ENCODE measurements around the gene DLG1.
"Not testable (repeated sequence)": the region's sequence is repeated elsewhere in the genome, so short reads cannot be mapped to it uniquely, and the experiment has no call there.

The DLG1 gene

DNA sequence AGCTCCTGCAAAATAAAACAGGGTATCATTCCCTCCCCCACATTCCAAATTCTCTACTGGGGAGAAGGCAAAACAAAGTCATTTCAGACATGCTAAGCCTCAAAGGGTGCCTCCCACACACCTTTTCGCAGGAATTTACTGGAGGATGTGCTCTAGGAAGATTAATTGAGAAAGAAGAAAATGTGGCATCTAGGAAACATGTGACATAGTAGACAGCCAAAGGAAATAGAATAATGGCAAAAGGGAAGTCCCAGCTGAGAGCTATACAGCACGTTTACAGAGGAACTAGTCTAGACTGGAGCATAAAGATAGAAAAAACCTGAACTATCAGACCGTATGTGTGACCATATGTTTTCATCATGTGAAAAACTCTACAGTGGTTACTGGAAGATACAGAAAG, 210.0 kb downstream of the DLG1 start:
- peak; percentile 45 to 77 (median 64) for DNase-seq

DNA sequence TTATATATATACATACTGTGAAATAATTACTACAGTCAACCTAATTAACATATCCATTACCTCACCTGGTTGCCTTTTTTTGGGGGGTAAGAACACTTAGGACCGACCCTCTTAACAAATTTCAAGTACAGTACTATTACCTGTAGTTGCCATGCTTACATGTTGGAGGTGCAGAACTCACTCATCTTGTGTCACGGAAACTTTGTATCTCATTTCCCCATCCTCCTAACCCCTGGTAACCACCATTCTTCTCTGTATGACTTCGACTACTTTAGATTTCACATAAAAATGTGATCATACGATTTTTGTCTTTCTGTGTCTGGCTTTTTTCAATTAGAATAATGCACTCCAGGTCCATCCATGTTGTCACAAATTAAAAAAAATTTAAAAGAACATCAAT, 213.3 kb downstream of the DLG1 start:
- DNase-seq, result no peak

DNA sequence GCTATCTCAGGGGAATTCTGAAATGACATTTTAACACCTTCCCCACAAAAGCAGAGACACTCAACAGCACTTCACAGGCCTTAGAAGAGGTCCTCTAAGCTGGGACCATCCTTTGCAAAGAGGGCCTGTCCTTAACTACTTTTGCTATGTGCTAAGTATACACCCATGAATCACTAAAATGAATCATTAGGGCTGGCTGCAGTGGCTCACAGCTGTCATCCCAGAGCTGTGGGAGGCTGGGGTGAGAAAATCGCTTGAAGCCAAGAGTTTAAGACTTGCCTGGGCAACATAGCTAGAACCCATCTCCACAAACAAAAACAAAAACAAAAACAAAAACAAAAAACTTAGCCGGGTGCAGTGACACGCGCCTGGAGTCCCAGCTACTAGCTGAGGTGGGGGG, 214.9 kb downstream of the DLG1 start:
- DNase-seq, result peak; percentile 57 to 79 (median 67)

DNA sequence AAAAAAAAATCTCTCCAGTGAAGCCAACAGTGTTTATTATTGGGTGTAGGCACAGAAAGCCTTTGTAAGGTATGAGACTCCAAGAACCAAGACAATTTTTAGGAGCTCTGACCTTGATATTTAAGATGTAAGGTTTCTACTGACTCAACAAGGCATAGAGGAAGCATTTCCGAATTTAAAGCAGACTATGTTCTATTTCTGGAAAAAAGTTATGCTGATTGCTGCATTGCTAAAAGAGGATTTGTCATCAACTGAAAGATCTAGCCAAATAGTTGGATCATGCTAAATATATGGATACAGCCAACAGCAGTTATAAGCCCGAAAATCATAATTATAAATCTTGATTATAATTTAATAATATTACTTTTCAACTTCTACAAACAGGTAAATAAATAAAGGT, 215.5 kb downstream of the DLG1 start:
- peak in 3 of 4 experiments; percentile 17 to 57 (median 53) for DNase-seq

DNA sequence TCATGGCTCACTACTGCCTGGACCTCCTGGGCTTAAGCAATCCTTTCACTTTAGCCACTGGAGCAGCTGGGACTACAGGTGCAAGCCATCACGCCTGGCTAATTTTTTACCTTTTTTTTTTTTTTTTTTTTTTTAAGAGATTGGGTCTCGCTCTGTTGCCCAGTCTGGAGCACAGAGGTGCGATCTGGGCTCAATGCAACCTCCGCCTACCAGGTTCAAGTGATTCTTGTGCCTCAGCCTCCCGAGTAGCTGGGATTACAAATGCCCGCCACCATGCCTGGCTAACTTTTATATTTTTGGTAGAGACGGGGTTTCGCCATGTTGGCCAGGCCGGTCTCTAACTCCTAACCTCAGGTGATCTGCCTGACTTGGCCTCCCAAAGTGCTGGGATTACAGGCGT, 218.1 kb downstream of the DLG1 start:
- DNase-seq, result no peak

DNA sequence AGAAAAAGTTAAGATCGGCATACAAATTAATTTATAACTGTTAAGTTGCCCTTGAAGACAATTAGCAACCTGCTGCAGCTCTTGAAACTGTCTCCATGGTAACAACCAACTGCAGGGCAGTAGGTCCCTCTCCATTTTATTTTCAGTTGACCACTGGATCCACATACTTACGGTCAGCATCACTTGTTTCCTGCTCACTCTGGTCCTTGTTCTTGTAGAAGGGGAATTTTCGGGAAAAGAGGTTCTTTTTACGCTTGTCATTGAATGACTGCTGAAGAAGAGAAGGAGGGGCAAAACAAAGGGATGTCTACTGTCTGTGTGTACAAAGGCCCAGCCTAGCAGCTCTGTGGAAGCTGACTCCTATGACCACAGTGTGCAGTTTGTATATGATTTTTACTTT, 222.0 kb downstream of the DLG1 start:
- no peak for DNase-seq

DNA sequence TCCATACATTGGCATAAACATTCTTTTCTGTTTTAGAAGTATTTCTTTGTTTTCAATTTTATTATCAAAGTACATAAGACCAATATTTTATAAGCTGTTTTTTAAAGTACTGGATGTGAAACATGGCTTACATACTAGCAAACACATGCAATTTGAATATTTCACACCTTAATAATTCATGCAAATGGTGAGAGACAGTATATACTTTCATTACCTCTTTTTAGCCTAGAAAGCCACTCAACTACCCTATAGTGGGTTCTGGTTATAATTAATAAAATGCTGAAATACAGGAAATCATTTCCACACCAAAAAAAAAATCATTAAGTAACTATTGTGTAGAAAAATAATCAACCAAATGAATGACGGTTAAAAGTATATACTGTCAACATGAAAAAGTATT, 230.3 kb downstream of the DLG1 start:
- no peak for DNase-seq

DNA sequence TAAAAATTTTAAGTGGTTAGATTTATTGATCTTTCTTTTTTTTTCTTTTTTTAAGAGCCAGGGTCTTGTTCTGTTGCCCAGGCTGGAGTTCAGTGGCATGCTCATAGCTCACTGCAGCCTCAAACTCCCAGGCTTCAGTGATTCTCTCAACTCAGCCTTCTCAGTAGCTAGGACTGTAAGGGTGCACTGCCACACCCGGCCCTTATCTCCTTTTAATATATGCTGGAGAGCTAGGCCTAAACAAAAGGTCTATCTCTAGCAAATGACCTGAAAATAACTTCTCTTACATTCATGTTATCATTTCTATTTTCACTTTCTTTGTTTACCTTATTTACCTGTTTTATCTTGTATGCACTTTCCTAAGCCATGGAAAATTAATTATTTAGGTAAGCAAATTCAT, 233.6 kb downstream of the DLG1 start:
- DNase-seq, result no peak

DNA sequence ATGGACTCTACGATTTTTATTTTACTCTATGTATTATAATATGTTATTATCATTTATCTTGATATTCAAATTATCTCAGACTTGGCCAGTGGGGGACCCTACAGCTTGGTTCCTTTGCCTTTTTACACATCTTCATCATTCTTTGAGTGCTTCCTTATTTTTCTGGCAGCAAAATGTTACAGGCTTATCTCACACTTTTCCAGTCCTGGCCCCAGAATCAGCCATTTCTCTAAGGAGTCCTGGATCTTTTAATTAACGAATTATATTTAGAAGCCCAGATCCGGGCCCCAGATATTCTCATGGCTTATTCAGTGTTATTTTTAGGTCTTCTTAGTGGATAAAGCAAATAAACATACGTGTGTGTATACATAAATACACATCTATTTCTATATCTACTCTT, 236.0 kb downstream of the DLG1 start:
- no peak for DNase-seq

DNA sequence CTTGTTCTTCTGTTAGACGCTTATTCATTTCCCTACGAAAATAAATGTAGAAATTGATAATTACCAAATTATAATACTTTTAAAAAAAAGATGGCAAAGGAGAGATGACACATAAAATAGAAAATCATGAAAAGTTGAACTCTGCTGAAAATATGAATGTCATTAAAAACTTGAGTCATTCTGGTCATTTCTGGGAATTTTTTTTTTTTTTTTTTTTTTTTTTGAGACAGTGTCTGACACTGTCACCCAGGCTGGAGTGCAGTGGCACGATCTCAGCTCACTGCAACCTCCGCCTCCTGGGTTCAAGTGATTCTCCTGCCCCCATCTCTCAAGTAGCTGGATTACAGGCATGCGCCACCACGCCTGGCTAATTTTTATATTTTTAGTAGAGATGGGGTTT, 246.8 kb downstream of the DLG1 start:
- not testable (repeated sequence) for DNase-seq

DNA sequence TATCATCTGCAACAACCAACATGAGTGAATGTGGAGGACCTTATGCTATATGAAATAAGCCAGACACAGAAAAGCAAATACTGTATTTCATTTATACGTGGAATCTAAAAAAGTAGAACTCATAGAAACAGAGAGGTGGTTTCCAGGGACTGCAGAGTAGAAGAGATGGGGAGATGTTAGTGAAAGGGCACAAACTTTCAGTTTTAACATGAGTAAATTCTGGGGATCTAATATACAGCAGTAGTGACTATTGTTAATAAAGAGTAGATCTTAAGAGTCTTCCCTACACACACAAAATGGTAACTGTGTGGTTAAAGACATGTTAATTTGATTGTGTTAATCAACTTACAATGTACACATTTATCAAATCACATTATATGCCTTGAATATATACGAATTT, 247.9 kb downstream of the DLG1 start:
- DNase-seq, result no peak

DNA sequence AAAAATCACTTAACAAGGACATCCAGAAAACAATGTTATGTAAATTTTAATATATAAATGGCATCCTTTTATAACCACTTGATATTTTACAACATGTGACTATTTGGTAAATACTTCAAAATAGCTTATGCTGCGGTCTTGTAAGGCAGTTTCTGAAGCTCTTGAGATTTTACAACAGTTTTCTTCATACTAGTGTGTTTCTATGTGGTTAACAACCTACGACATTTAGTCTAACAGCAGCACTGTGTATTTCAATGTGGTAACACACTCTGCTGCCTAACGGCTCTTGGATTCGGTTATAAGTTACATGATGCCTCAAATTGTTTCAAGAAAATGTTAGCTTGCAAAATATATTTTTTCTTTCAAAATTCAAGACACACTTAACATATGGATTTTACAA, 255.9 kb downstream of the DLG1 start:
- no peak for DNase-seq

DNA sequence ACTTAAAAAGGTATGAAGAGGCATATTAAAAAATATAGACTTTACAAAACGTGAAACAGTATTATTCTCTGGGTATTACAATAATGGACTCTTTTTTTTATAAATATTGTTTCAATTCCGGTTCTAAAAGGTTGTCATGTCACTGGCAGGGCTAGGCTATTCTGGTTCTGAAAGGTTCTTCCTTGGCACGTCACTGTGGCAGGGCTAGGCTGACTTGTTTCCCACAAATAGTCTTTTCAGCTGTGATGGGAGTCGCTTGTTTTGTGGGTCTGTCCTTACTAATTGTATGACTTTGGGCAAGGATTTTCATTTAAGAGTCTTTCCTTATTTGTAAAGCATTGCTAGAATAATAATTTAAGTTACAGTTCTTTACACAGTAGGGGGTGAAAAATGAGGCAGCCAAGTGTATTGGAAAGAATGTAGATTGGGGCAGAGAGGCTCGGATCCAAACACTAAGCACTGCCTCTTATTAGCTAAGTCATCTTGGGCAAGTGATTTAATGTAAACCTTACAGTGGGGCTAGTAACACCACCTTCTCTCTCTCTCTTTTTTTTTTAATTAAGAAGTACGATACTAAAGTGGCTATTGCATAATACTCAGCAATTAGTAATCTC, 256.4 kb downstream of the DLG1 start:
- DNase-seq, result no peak

DNA sequence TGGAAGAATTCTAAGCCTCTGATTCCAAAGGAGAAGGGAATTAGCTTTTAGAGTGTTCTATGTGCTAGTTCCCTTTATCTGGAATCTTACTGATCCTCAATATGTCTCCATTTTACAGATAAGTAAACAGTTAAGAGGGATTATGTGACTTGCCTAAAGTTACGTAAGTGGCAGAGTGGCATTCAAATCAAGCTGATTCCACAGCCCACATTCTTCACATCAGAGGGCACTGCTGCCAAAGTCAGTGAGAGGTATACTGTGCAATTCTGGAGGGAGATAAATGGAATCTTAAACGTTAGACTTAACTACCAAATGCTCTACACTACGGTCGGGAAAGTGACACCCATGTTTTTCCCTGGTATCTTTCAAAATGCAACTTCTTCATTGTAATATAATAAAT, 257.8 kb downstream of the DLG1 start:
- no peak for DNase-seq

DNA sequence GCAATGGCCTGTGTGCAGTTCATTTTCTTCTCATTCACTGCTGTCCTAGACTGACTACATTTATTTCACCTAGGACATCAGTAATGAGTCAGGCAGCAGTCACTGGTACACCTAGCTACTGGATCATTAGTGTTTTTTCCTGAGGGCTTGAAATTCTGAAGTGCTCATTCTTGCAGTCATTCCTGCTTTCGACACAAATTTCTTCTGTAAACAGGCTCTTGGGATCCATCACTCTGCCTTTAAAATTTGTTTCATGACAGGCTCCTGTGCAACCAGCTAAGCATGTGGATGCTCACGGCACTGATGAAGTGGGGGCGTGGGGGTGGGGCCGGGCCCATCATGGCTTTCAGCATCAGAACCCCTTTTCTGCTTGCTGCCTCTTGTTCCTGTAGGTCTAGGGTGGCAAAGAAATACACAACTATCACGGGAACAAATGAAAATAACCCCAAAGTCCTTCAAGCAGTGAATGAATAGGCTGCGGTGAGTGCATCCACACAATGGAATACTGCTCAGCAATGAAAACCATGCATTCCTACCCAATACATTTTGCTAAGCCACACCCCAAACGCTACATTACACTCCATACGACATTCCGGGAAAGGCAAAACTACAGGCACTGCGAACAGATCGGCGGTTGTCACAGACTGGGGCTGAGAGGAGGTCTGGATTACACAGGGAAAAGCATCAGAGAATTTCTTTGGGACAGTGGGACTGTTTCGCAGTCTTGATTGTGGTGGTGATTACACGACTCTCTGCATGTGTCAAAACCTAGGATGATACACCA, 259.5 kb downstream of the DLG1 start:
- DNase-seq, result no peak

DNA sequence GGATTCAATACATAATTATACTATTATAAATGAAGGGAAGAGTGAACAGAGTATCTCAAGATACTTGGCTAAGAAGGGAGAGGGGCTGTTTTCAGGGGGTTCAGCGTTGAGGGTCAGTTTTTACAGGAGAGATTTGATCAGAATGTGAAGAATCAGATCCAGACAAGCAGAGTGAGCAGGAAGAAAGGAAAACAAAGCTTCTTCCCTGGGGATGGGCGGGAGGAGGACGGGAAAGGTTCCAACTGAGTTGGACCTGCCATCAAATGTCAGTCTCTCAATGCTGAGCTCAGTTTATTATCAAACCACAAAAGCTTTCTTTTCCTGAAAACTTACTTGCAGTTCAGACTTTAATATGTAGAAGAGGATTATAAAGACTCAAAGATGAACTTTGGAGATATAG, 262.8 kb downstream of the DLG1 start:
- no peak for DNase-seq

DNA sequence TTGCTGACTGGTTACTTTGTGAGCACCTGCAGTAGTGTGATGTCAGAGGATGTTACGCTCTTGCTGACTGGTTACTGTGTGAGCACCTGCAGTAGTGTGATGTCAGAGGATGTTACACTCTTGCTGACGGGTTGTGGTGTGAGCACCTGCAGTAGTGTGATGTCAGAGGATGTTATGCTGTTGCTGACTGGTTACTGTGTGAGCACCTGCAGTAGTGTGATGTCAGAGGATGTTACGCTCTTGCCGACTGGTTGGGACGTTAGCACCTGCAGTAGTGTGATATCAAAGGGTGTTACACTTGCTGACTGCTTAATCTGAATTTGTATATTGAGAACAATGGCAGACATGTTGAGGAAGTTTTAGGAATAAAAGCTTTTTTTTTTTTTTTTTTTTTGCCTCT, 263.6 kb downstream of the DLG1 start:
- DNase-seq, result not testable (repeated sequence)

DNA sequence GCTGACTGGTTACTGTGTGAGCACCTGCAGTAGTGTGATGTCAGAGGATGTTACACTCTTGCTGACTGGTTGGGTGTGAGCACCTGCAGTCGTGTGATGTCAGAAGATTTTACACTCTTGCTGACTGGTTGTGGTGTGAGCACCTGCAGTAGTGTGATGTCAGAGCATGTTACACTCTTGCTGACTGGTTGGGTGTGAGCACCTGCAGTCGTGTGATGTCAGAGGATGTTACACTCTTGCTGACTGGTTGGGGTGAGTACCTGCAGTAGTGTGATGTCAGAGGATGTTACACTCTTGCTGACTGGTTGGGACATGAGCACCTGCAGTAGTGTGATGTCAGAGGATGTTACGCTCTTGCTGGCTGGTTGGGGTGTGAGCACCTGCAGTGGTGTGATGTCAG, 264.6 kb downstream of the DLG1 start:
- DNase-seq, result not testable (repeated sequence)

DNA sequence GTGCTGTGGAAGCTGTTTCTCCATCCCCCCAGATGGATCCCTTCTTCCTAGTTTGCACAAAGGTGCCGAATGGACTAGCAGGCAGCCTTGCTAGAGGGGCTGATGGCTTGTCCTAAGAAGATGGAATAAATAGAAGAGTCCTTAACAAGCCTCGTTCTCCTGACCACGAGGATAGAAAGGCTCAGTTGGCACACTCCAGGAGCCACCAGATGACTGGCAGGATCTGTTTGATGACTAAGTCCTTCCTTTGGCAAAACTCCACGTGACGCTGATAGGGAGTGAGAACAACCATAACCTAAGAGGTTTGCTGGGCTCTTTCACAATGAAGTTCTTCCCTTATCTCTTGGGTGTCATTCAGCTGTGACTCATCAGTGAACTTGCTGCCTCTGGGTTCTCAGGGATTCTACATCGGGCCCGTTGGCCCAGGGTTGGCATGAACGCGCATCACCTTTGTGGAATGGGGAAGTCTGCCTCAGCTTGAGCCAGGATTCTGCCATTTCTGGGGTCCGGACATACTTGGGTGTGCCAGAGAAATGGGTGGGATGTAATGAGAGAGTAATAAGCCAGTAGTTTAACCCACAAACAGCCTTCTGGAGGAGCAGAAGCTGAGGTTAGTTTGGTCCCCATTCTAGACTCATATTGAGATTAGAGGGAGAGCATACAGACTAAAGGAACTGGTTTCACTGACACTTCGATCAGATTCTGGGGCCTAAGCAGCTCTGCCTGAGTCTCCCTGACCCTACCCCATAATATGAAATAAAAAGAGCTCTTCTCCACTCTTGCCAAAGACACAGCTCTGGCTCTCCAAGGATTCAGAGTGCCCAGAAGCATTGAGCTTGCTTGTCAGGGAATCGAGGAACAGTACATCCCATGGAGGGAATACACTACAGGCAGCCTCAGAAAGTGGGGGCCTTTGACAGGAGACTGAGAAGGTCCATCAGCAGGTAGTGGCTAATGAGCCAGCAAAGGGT, 266.8 kb downstream of the DLG1 start:
- DNase-seq, result peak; percentile 91 to 98 (median 93)

DNA sequence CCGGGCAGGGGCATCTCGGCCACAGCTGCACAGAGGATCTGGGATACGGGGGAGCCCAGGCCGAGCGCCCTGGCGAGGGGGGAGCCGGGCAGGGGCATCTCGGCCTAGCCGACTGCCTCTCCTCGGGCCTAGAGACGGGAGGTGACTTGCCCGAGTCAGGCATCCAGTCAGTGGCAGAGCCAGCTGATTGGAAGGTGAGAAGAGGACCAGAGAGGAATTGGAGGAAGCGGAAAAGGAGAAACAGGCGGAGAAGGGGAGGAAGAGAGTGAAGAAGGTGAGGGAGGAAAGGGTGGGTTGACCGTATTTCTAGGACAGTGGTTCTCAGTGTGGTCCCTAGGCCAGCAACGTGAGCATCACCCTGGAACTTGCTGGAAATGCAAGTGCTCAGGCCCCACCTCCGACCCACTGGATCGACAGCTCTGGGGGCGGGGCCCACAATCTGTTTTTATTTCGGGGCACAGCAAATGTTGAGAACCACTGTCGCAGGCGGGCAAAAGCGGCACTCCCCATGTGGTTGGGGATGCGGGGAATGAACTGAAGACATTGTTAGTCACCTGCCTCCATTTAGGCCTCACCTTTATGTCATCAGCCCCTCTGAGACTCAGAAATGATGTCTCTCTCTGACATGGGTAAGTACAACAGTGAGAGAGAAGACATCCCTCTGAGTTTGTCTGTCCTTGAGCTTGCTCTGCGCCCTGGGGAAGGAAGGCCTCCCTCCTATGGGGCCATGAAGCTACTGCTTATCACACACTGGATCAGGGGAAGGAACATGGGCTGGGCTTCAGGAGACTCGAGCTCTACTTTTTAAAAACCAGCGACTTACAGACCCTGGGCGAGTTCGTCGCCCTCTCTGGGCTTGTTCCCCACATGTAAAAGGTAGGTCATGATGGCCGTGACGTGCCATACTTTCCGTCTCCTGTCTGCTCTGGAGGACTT, 267.8 kb downstream of the DLG1 start:
- DNase-seq, result no peak

DNA sequence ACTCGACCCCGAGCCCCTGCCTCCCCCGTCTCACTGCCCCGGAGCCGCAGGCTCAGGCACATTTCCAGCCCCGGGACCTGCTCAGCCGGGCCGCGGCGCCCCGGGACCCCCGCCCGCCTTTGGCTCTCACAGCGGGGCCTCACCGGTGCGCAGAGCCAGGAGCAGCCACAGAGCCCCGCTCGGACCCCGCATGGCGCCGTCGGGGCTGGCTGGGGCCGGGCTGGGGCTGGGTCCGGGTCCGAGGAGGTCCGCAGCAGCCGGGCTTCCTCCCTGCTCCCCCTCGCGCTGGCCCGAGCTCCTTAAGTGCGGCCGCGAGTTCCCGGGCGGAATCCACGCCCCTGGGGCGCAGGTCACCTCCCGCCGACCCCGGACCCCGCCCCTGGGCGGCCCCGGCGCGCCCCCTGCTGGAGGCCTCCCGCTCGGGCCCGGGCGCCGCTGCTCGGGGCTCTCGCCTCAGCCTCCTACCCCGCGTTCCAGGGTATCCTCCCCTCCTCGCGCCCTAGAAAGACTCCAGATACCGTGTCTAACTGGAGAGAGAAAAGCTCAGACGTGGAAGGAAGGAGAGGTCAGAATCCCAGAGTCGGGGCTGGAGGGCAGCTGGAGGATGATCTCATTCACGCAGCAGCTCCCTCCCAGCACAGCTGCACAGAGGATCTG, 268.8 kb downstream of the DLG1 start, which contains the start of gene MELTF:
TSS of gene MELTF (minus strand) at position 307 of the 657 bp plus-strand sequence. CDS start at position 192, 115 bp downstream.
- peak; percentile 80 to 93 (median 84) for DNase-seq
